Epithelial cell of prostate (primary cell): ENCODE results near the gene IFT172.

Experiments used
- DNase-seq: peaks from one replicate; pipeline ENCODE4 v3.0.0-alpha.2; 2011; ENCODE audit warnings: low read depth, low spot score
- H3K27ac ChIP-seq: fragments of 450-650 bp; 2 replicates; pipeline ENCODE4 v1.5.1; 2017; ENCODE audit warnings: mild to moderate bottlenecking

Gene IFT172

GRCh38 chr2:27495840-27496356 lies 6.4 kb upstream of the IFT172 start:
- no peak for DNase-seq
- peak overlapping the region; percentile 77 for H3K27ac ChIP-seq

DNA sequence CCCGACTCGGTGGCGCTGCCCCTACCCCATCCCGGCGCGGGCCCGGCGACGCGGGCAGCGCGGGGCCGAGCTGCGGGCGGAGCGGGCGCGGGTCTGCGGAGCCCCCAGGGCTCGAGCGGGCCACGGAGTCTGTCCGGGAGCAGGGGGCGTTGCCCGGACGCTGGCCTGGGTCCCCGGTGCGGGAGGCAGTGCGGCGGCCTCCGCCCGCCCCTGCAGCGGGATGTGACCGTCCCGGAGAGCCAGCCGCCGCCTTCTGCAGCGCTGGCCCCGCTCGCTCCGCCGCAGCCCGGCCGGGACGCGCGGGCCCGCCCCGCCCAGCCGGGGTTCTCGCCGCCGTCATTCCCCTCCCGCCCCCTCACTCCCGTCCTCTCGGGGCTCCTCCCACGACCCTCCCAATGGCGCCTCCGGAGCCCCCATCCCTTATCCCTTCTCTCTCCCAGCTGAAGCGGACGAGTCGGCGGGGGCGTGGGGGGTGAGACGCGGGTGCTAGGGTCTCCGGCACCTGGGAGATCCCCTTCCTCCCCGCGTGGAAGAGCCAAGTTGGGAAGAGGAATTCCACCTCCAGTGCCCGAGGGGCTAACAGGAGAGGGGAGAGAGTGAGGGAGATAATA lies 5.5 kb upstream of the IFT172 start, which contains the start of gene FNDC4:
Gene FNDC4 (minus strand): TSS at position 257 of the 611 bp plus-strand sequence. CDS start 521 bp downstream, outside the sequence.
- H3K27ac ChIP-seq, result peak within 1 kb of the TSS; percentile 77
- DNase-seq, result no peak

DNA sequence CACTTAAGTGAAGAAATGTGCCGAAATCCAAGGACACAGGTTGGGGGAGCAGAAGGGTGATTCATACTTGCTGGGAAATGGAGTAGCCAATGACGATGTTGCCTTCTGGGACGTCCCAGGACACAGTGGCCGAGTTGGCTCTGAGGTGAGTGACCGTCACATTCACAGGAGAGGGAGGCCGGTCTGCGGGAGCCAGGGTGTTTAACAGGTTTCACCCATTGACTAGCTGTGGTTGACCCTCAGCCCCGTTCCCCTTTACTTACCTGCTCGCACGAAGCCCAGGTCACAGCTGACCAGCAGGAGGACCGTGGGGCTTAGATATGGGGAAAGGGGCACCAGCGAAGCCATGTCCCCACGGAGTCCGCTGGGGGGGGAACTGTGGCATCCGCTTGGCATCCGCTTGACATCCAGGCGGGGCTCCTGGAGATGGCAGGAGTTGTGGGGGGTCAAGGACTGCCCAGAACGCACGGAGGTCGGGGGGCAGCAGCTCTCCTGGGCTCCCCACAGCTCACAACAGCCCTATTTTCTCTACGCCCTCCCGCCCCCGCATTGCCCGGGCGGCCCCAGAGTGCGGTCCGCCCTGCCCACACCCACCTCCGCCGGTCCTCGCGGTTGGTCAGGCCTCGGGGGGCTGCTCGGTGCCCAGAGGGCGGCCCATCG lies 4.9 kb upstream of the IFT172 start:
- H3K27ac ChIP-seq, result peak overlapping the region; percentile 77
- no peak for DNase-seq

GRCh38 chr2:27493948-27494283 lies 4.4 kb upstream of the IFT172 start:
- no peak for DNase-seq

DNA sequence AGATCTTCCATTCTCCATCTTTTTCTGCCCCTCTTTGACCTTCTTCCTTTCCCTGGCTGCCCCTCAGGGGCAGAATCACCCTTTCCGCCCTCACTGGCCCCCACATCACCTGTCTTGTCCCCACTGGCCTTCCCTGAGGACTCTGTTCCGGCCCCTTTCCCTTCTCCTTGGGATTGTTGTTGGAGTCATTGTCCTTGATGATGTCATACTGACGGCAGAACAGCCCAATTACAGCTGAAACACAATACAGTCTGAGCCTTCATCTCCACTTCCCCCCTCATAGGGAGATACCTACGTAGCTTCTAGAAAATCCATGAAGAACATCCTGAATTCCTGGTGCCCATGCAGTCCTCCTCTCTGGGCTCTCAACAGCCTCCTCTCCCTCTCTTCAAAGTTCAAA lies 3.0 kb upstream of the IFT172 start:
- H3K27ac ChIP-seq, result no peak overlapping the region
- no peak for DNase-seq

More at GRCh38 chr2:27493948-27494283, 4.4 kb upstream of the IFT172 start:
- no peak overlapping the region for H3K27ac ChIP-seq

DNA sequence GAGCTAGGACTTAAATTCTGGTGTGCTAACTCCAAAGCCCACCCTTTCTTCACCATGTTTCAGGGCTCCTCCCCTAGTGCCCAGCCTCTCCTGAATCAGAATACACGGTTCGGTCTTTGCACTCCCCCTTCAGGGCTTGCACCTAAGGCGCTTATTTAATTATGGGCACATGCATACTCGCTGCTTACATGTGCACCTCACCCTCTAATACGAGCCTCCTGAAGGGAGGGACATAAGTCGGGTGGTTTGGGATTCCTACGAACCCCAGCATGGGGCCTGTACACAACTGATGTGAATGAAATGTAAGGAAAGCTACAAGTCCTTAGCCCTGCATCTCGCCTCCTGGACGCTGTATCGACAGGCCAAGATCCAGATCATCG lies 435 bp downstream of the IFT172 start:
- no peak for DNase-seq
- no peak overlapping the region for H3K27ac ChIP-seq

GRCh38 chr2:27485496-27485895 lies 4.0 kb downstream of the IFT172 start:
- no peak for DNase-seq
- no peak overlapping the region for H3K27ac ChIP-seq

GRCh38 chr2:27471961-27472360 lies 17.6 kb downstream of the IFT172 start:
- DNase-seq, result no peak
- no peak overlapping the region for H3K27ac ChIP-seq

DNA sequence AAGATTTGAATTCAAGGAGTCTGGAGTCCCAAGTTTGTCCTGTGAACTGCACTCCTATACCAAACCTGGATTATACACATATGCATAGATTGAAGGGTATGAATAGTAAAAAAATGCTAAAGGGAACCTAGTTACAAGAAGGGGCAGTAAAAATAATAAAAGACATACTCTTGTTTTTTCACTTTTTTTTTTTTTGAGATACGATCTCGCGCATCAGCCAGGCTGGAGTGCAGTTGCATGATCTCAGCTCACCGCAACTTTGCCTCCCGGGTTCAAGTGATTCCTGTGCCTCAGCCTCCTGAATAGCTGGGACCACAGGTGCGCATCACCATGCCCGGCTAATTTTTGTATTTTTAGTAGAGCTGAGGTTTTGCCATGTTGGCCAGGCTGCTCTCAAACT lies 25.1 kb downstream of the IFT172 start:
- no peak overlapping the region for H3K27ac ChIP-seq
- no peak for DNase-seq

GRCh38 chr2:27461118-27461517 lies 28.4 kb downstream of the IFT172 start:
- no peak for DNase-seq
- no peak overlapping the region for H3K27ac ChIP-seq

DNA sequence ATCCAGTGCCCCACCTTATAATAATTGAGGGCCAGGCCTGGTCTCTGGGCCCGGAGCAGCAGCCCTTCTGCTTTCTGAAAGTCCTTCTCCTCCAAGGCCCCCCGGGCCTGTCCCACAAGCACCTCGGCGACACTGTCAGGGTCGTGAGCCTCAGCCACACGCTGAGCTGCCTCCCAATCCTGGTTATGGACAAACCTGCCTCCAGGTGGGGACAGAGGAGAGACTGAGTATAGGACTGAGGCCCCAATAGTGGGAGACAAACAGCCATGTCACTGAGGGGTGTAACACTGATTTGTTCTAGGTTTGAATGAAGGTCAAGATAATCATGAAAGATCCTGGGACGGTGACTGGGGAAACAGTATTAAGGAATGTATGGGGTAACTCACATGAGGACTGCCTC lies 35.6 kb downstream of the IFT172 start:
- no peak overlapping the region for H3K27ac ChIP-seq
- no peak for DNase-seq

- DNase-seq, result no peak
- no peak overlapping the region for H3K27ac ChIP-seq
Measured at GRCh38 chr2:27451095-27451494, 38.4 kb downstream of the IFT172 start.

DNA sequence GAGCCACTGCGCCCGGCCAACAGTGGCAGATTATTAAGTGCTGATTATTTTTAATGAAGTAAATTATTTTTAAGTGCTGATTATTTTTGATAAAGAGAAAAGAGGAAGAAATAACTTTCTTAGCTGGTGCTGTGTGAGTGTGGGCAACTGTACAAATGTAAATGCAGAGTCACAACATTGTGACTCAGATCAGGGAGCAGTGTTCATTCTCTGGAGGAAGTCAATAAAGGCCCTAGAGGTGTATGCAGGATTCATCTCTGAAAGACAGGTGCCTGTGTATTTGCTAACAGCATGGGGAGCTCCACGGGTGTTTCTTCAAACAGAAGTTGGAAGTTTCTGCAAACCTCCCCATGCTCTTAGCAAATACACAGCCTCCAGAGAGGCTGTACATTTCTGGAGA lies 41.2 kb downstream of the IFT172 start:
- peak overlapping the region; percentile 30 for H3K27ac ChIP-seq
- DNase-seq, result peak; percentile 16

- peak; percentile 85 for DNase-seq
- peak overlapping the region; percentile 81 for H3K27ac ChIP-seq
Measured at GRCh38 chr2:27446057-27446456, 43.5 kb downstream of the IFT172 start.

DNA sequence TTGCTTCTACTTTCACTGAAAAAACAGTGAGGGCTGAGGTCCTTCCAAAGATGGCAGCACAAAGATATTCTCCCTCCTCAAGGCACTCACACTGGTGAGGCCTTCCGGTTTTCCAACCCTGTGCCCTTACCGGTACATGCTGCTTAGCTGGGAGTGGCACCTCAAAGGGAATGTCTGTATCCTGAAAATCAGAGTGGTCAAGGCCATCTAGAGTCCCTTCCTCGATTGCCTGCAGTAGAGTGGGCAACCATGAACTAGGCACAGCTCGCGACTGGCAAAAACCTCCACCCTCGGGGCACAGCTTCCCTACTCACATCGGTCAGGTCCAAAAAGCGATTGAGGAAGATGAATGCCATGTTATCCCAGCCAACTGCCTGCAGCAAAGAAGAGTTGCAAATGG lies 43.9 kb downstream of the IFT172 start:
- no peak for DNase-seq
- peak overlapping the region; percentile 81 for H3K27ac ChIP-seq

GRCh38 chr2:27445155-27445554 lies 44.4 kb downstream of the IFT172 start:
- no peak for DNase-seq
- peak overlapping the region; percentile 81 for H3K27ac ChIP-seq

DNA sequence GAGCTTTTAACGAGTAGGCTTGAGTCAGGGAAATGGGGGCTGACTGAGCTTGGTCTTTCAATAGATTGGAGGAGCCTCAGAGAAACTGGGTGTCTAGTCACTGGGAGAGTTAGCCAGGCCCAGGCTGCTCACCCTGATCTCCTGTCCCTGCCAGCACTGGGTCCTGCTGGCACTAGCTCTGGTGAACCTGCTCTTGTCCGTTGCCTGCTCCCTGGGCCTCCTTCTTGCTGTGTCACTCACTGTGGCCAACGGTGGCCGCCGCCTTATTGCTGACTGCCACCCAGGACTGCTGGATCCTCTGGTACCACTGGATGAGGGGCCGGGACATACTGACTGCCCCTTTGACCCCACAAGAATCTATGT lies 46.6 kb downstream of the IFT172 start:
- peak overlapping the region; percentile 40 for H3K27ac ChIP-seq
- no peak for DNase-seq

DNA sequence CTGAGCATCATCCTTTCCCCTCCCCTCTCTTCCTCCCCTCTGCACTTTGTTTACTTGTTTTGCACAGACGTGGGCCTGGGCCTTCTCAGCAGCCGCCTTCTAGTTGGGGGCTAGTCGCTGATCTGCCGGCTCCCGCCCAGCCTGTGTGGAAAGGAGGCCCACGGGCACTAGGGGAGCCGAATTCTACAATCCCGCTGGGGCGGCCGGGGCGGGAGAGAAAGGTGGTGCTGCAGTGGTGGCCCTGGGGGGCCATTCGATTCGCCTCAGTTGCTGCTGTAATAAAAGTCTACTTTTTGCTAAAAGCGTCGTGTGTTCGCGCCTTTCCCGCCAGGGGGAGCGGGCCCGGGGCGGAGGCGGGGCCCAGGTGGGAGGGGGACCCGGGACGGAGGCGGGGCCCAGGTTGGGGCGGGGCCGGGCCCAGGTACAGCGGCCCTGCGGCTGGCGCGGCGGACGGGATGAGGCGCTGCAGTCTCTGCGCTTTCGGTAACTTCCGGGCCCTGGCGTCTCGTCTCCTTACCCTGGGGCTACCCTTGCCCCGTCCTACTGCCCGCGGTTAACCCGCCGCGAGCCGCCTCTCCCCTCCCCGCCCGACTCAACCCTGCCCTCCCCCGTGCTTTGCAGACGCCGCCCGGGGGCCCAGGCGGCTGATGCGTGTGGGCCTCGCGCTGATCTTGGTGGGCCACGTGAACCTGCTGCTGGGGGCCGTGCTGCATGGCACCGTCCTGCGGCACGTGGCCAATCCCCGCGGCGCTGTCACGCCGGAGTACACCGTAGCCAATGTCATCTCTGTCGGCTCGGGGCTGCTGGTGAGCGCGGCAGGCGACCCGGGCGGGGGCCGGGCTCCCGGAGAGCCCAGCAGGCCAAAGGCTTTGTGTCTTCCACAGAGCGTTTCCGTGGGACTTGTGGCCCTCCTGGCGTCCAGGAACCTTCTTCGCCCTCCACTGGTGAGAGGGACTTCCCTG lies 47.3 kb downstream of the IFT172 start, which contains the start of gene KRTCAP3:
Gene KRTCAP3 (plus strand): TSS at position 424 of the 962 bp plus-strand sequence. CDS start 32 bp downstream, at position 456.
- DNase-seq, result no peak
- peak within 1 kb of the TSS; percentile 40 for H3K27ac ChIP-seq

DNA sequence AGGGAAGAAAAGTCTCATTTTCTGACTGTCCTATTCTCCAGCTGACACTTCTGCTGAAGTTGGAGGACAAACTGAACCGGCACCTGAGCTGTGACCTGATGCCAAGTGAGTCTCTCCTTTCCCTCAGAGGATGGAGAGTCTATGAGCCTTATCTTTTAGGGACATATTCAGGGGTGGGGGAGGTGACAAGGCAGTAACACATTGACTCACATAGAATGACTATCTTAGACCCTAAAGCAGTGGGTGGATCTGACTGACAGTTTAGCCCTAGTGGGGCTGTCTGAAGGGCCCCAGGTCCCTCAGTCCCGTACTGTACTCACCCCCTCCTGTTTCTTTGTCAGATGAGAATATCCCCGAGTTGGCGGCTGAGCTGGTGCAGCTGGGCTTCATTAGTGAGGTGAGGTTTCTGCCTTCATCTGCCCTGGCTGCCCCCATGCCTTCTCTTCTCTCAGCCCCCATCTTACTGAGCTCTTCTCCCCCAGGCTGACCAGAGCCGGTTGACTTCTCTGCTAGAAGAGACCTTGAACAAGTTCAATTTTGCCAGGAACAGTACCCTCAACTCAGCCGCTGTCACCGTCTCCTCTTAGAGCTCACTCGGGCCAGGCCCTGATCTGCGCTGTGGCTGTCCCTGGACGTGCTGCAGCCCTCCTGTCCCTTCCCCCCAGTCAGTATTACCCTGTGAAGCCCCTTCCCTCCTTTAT lies 48.2 kb downstream of the IFT172 start:
- H3K27ac ChIP-seq, result no peak overlapping the region
- DNase-seq, result no peak

GRCh38 chr2:27435628-27436027 lies 53.9 kb downstream of the IFT172 start:
- H3K27ac ChIP-seq, result no peak overlapping the region
- DNase-seq, result no peak
